CD4-positive, alpha-beta T cell treated with Interleukin-4 for 4 hours (primary cell): ENCODE measurements around the gene ACKR3.

ENCODE experiments used
- DNase-seq: peaks from one replicate; pipeline ENCODE4 v3.0.0-alpha.2; 2020

The ACKR3 gene

GRCh38 chr2:236569573-236569973 is at the start of gene ACKR3:
ACKR3 (plus strand) TSS chr2:236569825; CDS start chr2:236580466, 10,641 bp downstream.
- DNase-seq = peak; percentile 89

- no peak for DNase-seq
Observed at GRCh38 chr2:236521556-236521955, 48.1 kb upstream of the ACKR3 start.

GRCh38 chr2:236523249-236523648 is 46.4 kb upstream of the ACKR3 start:
- DNase-seq = no peak

- DNase-seq = no peak
Observed at GRCh38 chr2:236525411-236525997, 44.1 kb upstream of the ACKR3 start.

- no peak for DNase-seq
Observed at GRCh38 chr2:236526455-236527158, 43.0 kb upstream of the ACKR3 start.

GRCh38 chr2:236527159-236527630 is 42.4 kb upstream of the ACKR3 start:
- no peak for DNase-seq

- DNase-seq = no peak
Observed at GRCh38 chr2:236529606-236530005, 40.0 kb upstream of the ACKR3 start.

- no peak for DNase-seq
Observed at GRCh38 chr2:236530512-236530911, 39.1 kb upstream of the ACKR3 start.

- no peak for DNase-seq
Observed at GRCh38 chr2:236531195-236531594, 38.4 kb upstream of the ACKR3 start.

- DNase-seq = no peak
Observed at GRCh38 chr2:236531996-236532395, 37.6 kb upstream of the ACKR3 start.

GRCh38 chr2:236533343-236533742 is 36.3 kb upstream of the ACKR3 start:
- DNase-seq = no peak

GRCh38 chr2:236535024-236535423 is 34.6 kb upstream of the ACKR3 start:
- DNase-seq = no peak

- peak; percentile 60 for DNase-seq
Observed at GRCh38 chr2:236536727-236537398, 32.8 kb upstream of the ACKR3 start.

- DNase-seq = no peak
Observed at GRCh38 chr2:236538242-236538641, 31.4 kb upstream of the ACKR3 start.

GRCh38 chr2:236541008-236541562 is 28.5 kb upstream of the ACKR3 start:
- DNase-seq = no peak

- DNase-seq = no peak
Observed at GRCh38 chr2:236544362-236544761, 25.3 kb upstream of the ACKR3 start.

GRCh38 chr2:236545248-236545658 is 24.4 kb upstream of the ACKR3 start:
- no peak for DNase-seq

GRCh38 chr2:236545814-236546480 is 23.7 kb upstream of the ACKR3 start:
- DNase-seq = peak; percentile 48

GRCh38 chr2:236546561-236547002 is 23.0 kb upstream of the ACKR3 start:
- peak; percentile 38 for DNase-seq

- no peak for DNase-seq
Observed at GRCh38 chr2:236547725-236548124, 21.9 kb upstream of the ACKR3 start.

- no peak for DNase-seq
Observed at GRCh38 chr2:236548179-236548921, 21.3 kb upstream of the ACKR3 start.

GRCh38 chr2:236549165-236549564 is 20.5 kb upstream of the ACKR3 start:
- DNase-seq = no peak
